Measurements from ENCODE around the gene SPATA31C1. TPM values are rescaled to one million over a fixed set of nuclear protein-coding genes. Genes with fewer than 3 reads are reported as not detected.
"Not testable (repeated sequence)": the region's sequence is repeated elsewhere in the genome, so short reads cannot be mapped to it uniquely, and the experiment has no call there.

The SPATA31C1 gene
- total RNA-seq, 1 donor from 2014 or later = not detected

GRCh38 chr9:87924851-87925250 is 7.1 kb downstream of the SPATA31C1 start:
- H3K4me1 Mint-ChIP-seq (ENCODE audit: low read depth); H3K4me3 Mint-ChIP-seq (ENCODE audit: low read depth); H3K27me3 Mint-ChIP-seq (ENCODE audit: low read depth); H3K36me3 Mint-ChIP-seq (ENCODE audit: low read depth); DNase-seq (ENCODE audit: low spot score); intact Hi-C loops (cut with micrococcal nuclease); H3K27ac Mint-ChIP-seq; H3K9me3 Mint-ChIP-seq: not testable (repeated sequence)

GRCh38 chr9:87929152-87929551 is 11.4 kb downstream of the SPATA31C1 start:
- intact Hi-C loops (cut with micrococcal nuclease); H3K27me3 Mint-ChIP-seq (ENCODE audit: low read depth); DNase-seq (ENCODE audit: low spot score); H3K36me3 Mint-ChIP-seq (ENCODE audit: low read depth); H3K4me1 Mint-ChIP-seq (ENCODE audit: low read depth); H3K4me3 Mint-ChIP-seq (ENCODE audit: low read depth); H3K27ac Mint-ChIP-seq; H3K9me3 Mint-ChIP-seq: not testable (repeated sequence)

GRCh38 chr9:87934444-87934843 is 16.7 kb downstream of the SPATA31C1 start:
- H3K36me3 Mint-ChIP-seq (ENCODE audit: low read depth); H3K9me3 Mint-ChIP-seq; H3K4me3 Mint-ChIP-seq (ENCODE audit: low read depth); intact Hi-C loops (cut with micrococcal nuclease); DNase-seq (ENCODE audit: low spot score); H3K27me3 Mint-ChIP-seq (ENCODE audit: low read depth); H3K27ac Mint-ChIP-seq; H3K4me1 Mint-ChIP-seq (ENCODE audit: low read depth): not testable (repeated sequence)

GRCh38 chr9:87937352-87937751 is 19.6 kb downstream of the SPATA31C1 start:
- H3K4me3 Mint-ChIP-seq (ENCODE audit: low read depth); DNase-seq (ENCODE audit: low spot score); H3K27me3 Mint-ChIP-seq (ENCODE audit: low read depth); intact Hi-C loops (cut with micrococcal nuclease); H3K36me3 Mint-ChIP-seq (ENCODE audit: low read depth); H3K4me1 Mint-ChIP-seq (ENCODE audit: low read depth); H3K9me3 Mint-ChIP-seq; H3K27ac Mint-ChIP-seq: not testable (repeated sequence)

GRCh38 chr9:87937918-87938317 is 20.2 kb downstream of the SPATA31C1 start:
- intact Hi-C loops (cut with micrococcal nuclease); H3K4me1 Mint-ChIP-seq (ENCODE audit: low read depth): not testable (repeated sequence)

GRCh38 chr9:87938336-87938735 is 20.6 kb downstream of the SPATA31C1 start:
- intact Hi-C loops (cut with micrococcal nuclease); DNase-seq (ENCODE audit: low spot score); H3K4me3 Mint-ChIP-seq (ENCODE audit: low read depth); H3K4me1 Mint-ChIP-seq (ENCODE audit: low read depth); H3K27ac Mint-ChIP-seq; H3K27me3 Mint-ChIP-seq (ENCODE audit: low read depth); H3K36me3 Mint-ChIP-seq (ENCODE audit: low read depth); H3K9me3 Mint-ChIP-seq: not testable (repeated sequence)

More at GRCh38 chr9:87937918-87938317, 20.2 kb downstream of the SPATA31C1 start:
- not testable (repeated sequence) for DNase-seq (ENCODE audit: low spot score); H3K27me3 Mint-ChIP-seq (ENCODE audit: low read depth); H3K27ac Mint-ChIP-seq; H3K36me3 Mint-ChIP-seq (ENCODE audit: low read depth); H3K4me3 Mint-ChIP-seq (ENCODE audit: low read depth); H3K9me3 Mint-ChIP-seq

- intact Hi-C loops (cut with micrococcal nuclease); H3K36me3 Mint-ChIP-seq (ENCODE audit: low read depth): not testable (repeated sequence)
These were observed 21.3 kb downstream of the SPATA31C1 start for GRCh38 chr9:87939096-87939495.

GRCh38 chr9:87944096-87944495 is 26.3 kb downstream of the SPATA31C1 start:
- Mint-ChIP-seq H3K36me3 (ENCODE audit: low read depth) (no peaks in the 10 kb centered on the region), H3K9me3 (no peaks in the 10 kb centered on the region), H3K27ac (no peak overlapping the region), H3K27me3 (ENCODE audit: low read depth) (peaks cover 30% of the 10 kb centered on the region), H3K4me3 (ENCODE audit: low read depth) (no peak overlapping the region), H3K4me1 (ENCODE audit: low read depth) (no peaks in the 10 kb centered on the region)
- DNase-seq (ENCODE audit: low spot score) = no peak
- intact Hi-C loops (cut with micrococcal nuclease) = no loop called here

More at GRCh38 chr9:87939096-87939495, 21.3 kb downstream of the SPATA31C1 start:
- not testable (repeated sequence) for DNase-seq (ENCODE audit: low spot score); H3K9me3 Mint-ChIP-seq; H3K4me1 Mint-ChIP-seq (ENCODE audit: low read depth); H3K4me3 Mint-ChIP-seq (ENCODE audit: low read depth); H3K27ac Mint-ChIP-seq; H3K27me3 Mint-ChIP-seq (ENCODE audit: low read depth)

GRCh38 chr9:87944682-87945081 is 26.9 kb downstream of the SPATA31C1 start:
- Mint-ChIP-seq H3K27me3 (ENCODE audit: low read depth) (peaks cover 32% of the 10 kb centered on the region), H3K4me3 (ENCODE audit: low read depth) (no peak overlapping the region), H3K4me1 (ENCODE audit: low read depth) (no peaks in the 10 kb centered on the region), H3K36me3 (ENCODE audit: low read depth) (no peaks in the 10 kb centered on the region), H3K27ac (no peak overlapping the region), H3K9me3 (no peaks in the 10 kb centered on the region)
- intact Hi-C loops (cut with micrococcal nuclease) = no loop called here
- no peak for DNase-seq (ENCODE audit: low spot score)

GRCh38 chr9:87950296-87950695 is 32.5 kb downstream of the SPATA31C1 start:
- H3K27ac Mint-ChIP-seq = no peak overlapping the region
- peaks cover 2% of the 10 kb centered on the region for H3K36me3 Mint-ChIP-seq (ENCODE audit: low read depth)
- peaks cover 10% of the 10 kb centered on the region for H3K9me3 Mint-ChIP-seq
- DNase-seq (ENCODE audit: low spot score) = no peak
- H3K4me1 Mint-ChIP-seq (ENCODE audit: low read depth) = peaks cover 3% of the 10 kb centered on the region
- no peak overlapping the region for H3K4me3 Mint-ChIP-seq (ENCODE audit: low read depth)
- H3K27me3 Mint-ChIP-seq (ENCODE audit: low read depth) = peaks cover 31% of the 10 kb centered on the region
- intact Hi-C loops (cut with micrococcal nuclease) = loop anchor here (5.0 kb wide), 3 partner anchors 627 to 1052 kb away; no protein-coding TSS in a partner anchor

GRCh38 chr9:87950765-87951488 is 33.2 kb downstream of the SPATA31C1 start:
- H3K9me3 Mint-ChIP-seq = peaks cover 10% of the 10 kb centered on the region
- H3K4me1 Mint-ChIP-seq (ENCODE audit: low read depth) = peaks cover 7% of the 10 kb centered on the region
- intact Hi-C loops (cut with micrococcal nuclease) = loop anchor here (5.0 kb wide), 3 partner anchors 626 to 1051 kb away; no protein-coding TSS in a partner anchor
- no peak overlapping the region for H3K27ac Mint-ChIP-seq
- DNase-seq (ENCODE audit: low spot score) = no peak
- H3K27me3 Mint-ChIP-seq (ENCODE audit: low read depth) = peaks cover 32% of the 10 kb centered on the region
- no peak overlapping the region for H3K4me3 Mint-ChIP-seq (ENCODE audit: low read depth)
- peaks cover 2% of the 10 kb centered on the region for H3K36me3 Mint-ChIP-seq (ENCODE audit: low read depth)

- H3K4me3 Mint-ChIP-seq (ENCODE audit: low read depth) = no peak overlapping the region
These were observed 36.5 kb downstream of the SPATA31C1 start for GRCh38 chr9:87954230-87954629.

GRCh38 chr9:87957839-87958238 is 40.1 kb downstream of the SPATA31C1 start:
- no peaks in the 10 kb centered on the region for H3K9me3 Mint-ChIP-seq
- H3K4me1 Mint-ChIP-seq (ENCODE audit: low read depth) = peaks cover 9% of the 10 kb centered on the region
- H3K27me3 Mint-ChIP-seq (ENCODE audit: low read depth) = peaks cover 32% of the 10 kb centered on the region
- no peak for DNase-seq (ENCODE audit: low spot score)
- intact Hi-C loops (cut with micrococcal nuclease) = no loop called here
- no peak overlapping the region for H3K4me3 Mint-ChIP-seq (ENCODE audit: low read depth)
- no peak overlapping the region for H3K27ac Mint-ChIP-seq
- no peaks in the 10 kb centered on the region for H3K36me3 Mint-ChIP-seq (ENCODE audit: low read depth)

More at GRCh38 chr9:87954230-87954629, 36.5 kb downstream of the SPATA31C1 start:
- Mint-ChIP-seq H3K9me3 (peaks cover 10% of the 10 kb centered on the region), H3K27me3 (ENCODE audit: low read depth) (peaks cover 23% of the 10 kb centered on the region), H3K36me3 (ENCODE audit: low read depth) (peaks cover 2% of the 10 kb centered on the region), H3K4me1 (ENCODE audit: low read depth) (peaks cover 9% of the 10 kb centered on the region), H3K27ac (no peak overlapping the region)
- intact Hi-C loops (cut with micrococcal nuclease) = loop anchor here (5.0 kb wide), 3 partner anchors 623 to 1048 kb away; no protein-coding TSS in a partner anchor
- DNase-seq (ENCODE audit: low spot score) = no peak

All from activated T-helper 2 cell treated with anti-CD3 and anti-CD28 coated beads, Interferon-gamma antibody, Interleukin-2, Interleukin-4, amounts not matched to agents 10 μg/mL and 5 μg/mL and 100 μg/mL, durations not matched to agents 14 hours and 24 hours and 36 hours (primary cell).